A673 (cell line): Measurements from ENCODE around the gene NR2E1.

Experiments
- EZH2 ChIP-seq: fragments of 200-600 bp; sonication (generic); IDR thresholded peaks from 2 replicates; pipeline ENCODE4 v1.6.1; 2017; ENCODE audit warnings: borderline replicate concordance, low read depth, mild to moderate bottlenecking, mixed read lengths, antibody characterized with exemption, low read length; ENCODE audit not compliant: poor library complexity, severe bottlenecking
- TF ChIP-seq, protein P1 (sequence below): fragments of 300-800, 200-600 bp; sonication (generic); conservative IDR thresholded peaks from 2 replicates; pipeline ENCODE4 v1.5.1; 2017; ENCODE audit warnings: low read depth, mild to moderate bottlenecking, antibody characterized with exemption, low read length, moderate library complexity, mixed read lengths

DNA sequence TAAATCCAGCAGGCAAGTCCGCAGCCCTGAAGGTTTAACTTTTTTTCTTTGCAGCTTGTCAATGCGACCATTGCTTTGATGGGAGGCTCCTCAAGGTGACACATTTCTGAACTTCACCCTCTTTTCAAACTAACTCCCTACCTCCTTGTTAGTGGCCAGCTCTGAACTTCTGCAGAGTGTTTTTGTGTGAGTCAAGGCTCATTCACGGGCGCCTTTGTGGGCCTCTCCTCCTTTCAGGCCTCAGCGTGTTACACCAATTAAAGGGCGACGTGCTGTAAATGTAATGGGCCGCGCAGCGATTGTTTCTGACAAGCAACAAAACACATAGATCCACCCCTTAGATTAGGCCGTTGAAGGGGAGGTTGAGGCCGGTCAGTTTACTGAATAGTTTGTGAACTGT is 45.5 kb upstream of the NR2E1 start:
- TF ChIP-seq, protein P1, sequence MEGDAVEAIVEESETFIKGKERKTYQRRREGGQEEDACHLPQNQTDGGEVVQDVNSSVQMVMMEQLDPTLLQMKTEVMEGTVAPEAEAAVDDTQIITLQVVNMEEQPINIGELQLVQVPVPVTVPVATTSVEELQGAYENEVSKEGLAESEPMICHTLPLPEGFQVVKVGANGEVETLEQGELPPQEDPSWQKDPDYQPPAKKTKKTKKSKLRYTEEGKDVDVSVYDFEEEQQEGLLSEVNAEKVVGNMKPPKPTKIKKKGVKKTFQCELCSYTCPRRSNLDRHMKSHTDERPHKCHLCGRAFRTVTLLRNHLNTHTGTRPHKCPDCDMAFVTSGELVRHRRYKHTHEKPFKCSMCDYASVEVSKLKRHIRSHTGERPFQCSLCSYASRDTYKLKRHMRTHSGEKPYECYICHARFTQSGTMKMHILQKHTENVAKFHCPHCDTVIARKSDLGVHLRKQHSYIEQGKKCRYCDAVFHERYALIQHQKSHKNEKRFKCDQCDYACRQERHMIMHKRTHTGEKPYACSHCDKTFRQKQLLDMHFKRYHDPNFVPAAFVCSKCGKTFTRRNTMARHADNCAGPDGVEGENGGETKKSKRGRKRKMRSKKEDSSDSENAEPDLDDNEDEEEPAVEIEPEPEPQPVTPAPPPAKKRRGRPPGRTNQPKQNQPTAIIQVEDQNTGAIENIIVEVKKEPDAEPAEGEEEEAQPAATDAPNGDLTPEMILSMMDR: no peak
- TF ChIP-seq EZH2: no peak
